Aorta (tissue), 5 donors: ENCODE measurements around the gene RBP2. TPM values are rescaled to one million over a fixed set of nuclear protein-coding genes. Genes with fewer than 3 reads are reported as not detected.

Experiments
- ATAC-seq: fragments of 200-7000 bp; cut with Tn5 transposase; one replicate; pipeline ENCODE4 v1.9.1; 2022; ENCODE audit warnings: moderate library complexity; ENCODE audit not compliant: low FRiP score
- DNase-seq, 2 donors: peaks; one replicate each; pipeline ENCODE4 v3.0.0-alpha.2; 2020
- H3K27ac ChIP-seq, 2 donors: one replicate each; pipeline ENCODE4 v1.5.1; 2013; ENCODE audit warnings: low read length in 2 of 2, mild to moderate bottlenecking in 2 of 2, moderate library complexity in 2 of 2, control low read depth in 1 of 2, inconsistent platforms in 1 of 2, low read depth in 1 of 2
- H3K27me3 ChIP-seq, 2 donors: one replicate each; pipeline ENCODE4 v1.6.1; 2013; ENCODE audit warnings: control low read depth in 1 of 2, low read length in 1 of 2, mild to moderate bottlenecking in 1 of 2, moderate library complexity in 1 of 2; ENCODE audit not compliant: insufficient read depth in 2 of 2, control insufficient read depth in 1 of 2
- H3K36me3 ChIP-seq, 2 donors: one replicate each; pipeline ENCODE4 v1.6.1; 2013; ENCODE audit warnings: control low read depth in 1 of 2, low read length in 1 of 2, mild to moderate bottlenecking in 1 of 2; ENCODE audit not compliant: insufficient read depth in 2 of 2, control insufficient read depth in 1 of 2
- H3K4me1 ChIP-seq, 2 donors: one replicate each; pipeline ENCODE4 v1.6.1; 2013; ENCODE audit warnings: low read length in 2 of 2, control low read depth in 1 of 2, mild to moderate bottlenecking in 1 of 2, moderate library complexity in 1 of 2; ENCODE audit not compliant: insufficient read depth in 2 of 2, control insufficient read depth in 1 of 2
- H3K4me3 ChIP-seq, 2 donors: one replicate each; pipeline ENCODE4 v1.5.1; 2013; ENCODE audit warnings: low read length in 2 of 2, control low read depth in 1 of 2, mild to moderate bottlenecking in 1 of 2
- H3K9me3 ChIP-seq: one replicate; pipeline ENCODE4 v1.6.1; 2013; ENCODE audit warnings: mild to moderate bottlenecking, low read length; ENCODE audit not compliant: control insufficient read depth
- WGBS, 2 donors: extraction: QIAGEN DNeasy Blood & Tissue Kit; methylation state at CpG; one replicate each; pipeline ENCODE4 v1.1.7; 2013; 5-methylcytosine and 5-hydroxymethylcytosine counted together
- intact Hi-C, 2 donors: fragments of 100-400 bp; cut with DNase I; formaldehyde crosslinking; loops; one replicate each; pipeline versions ENCODE4 v1.14.2 to v1.15.0; 2022
- polyA plus RNA-seq, 2 donors: library from polyadenylated mRNA; stranded (reverse); fragments of 200-250 nt; gene quantifications; one replicate each; pipeline ENCODE4 v1.2.3, GENCODE V29; 2013
- total RNA-seq, 2 donors: library from RNA; stranded (reverse); fragmentation: NEBNext Ultra II Directional; extraction: Animal tissue kit (Norgen Biotek cat#: 25700); gene quantifications; one replicate each; pipeline ENCODE4 v1.2.1, GENCODE V29; 2021
- donor health status: healthy with polysubstance abuse.
- donor health status: Bipolar disorder and iron deficiency.
- donor health status: DM: no; HTN: no; CAD: no.
- donor health status: DM: no; HTN: no; CAD: no.
- donor health status: DM: yes; HTN: yes; CAD: no.

Gene RBP2
- total and polyA plus RNA-seq, 4 donors = 0.18 to 1,154 TPM; not detected in 2

GRCh38 chr3:139518926-139519842, 42.9 kb upstream of the RBP2 start:
- intact Hi-C loops = loop anchor here in 1 of 2 donors (5.0 kb wide), 1 partner anchor 43 kb away; no protein-coding TSS in a partner anchor
- Histone ChIP-seq H3K27ac (no peak overlapping the region), H3K4me3 (no peak overlapping the region), H3K9me3 (no peaks in the 10 kb centered on the region), H3K36me3 (no peaks in the 10 kb centered on the region), H3K4me1 (no peaks in the 10 kb centered on the region), H3K27me3 (no peaks in the 10 kb centered on the region)
- no peak for ATAC-seq
- 97% methylated on average over 9 of the region's 9 CpGs for WGBS, 2 donors
- DNase-seq = no peak

GRCh38 chr3:139518306-139518705, 42.0 kb upstream of the RBP2 start:
- Histone ChIP-seq H3K4me1 (no peaks in the 10 kb centered on the region), H3K4me3 (no peak overlapping the region), H3K27ac (no peak overlapping the region), H3K36me3 (no peaks in the 10 kb centered on the region), H3K27me3 (no peaks in the 10 kb centered on the region), H3K9me3 (no peaks in the 10 kb centered on the region)
- WGBS, 2 donors = 80 to 83% methylated on average over 6 of the region's 6 CpGs
- intact Hi-C loops = loop anchor here in 1 of 2 donors (5.0 kb wide), 1 partner anchor 44 kb away; no protein-coding TSS in a partner anchor
- ATAC-seq (no peak), DNase-seq (no peak)

GRCh38 chr3:139517321-139518065, 41.2 kb upstream of the RBP2 start:
- H3K27me3 ChIP-seq = no peaks in the 10 kb centered on the region
- 57 to 58% methylated on average over 5 of the region's 5 CpGs for WGBS, 2 donors
- no peak overlapping the region for H3K4me3 ChIP-seq
- DNase-seq = no peak
- no peak overlapping the region for H3K27ac ChIP-seq
- H3K36me3 ChIP-seq = no peaks in the 10 kb centered on the region
- H3K9me3 ChIP-seq = no peaks in the 10 kb centered on the region
- no peak for ATAC-seq
- no peaks in the 10 kb centered on the region for H3K4me1 ChIP-seq
- intact Hi-C loops = loop anchor here in 1 of 2 donors (5.0 kb wide), 1 partner anchor 45 kb away; no protein-coding TSS in a partner anchor

GRCh38 chr3:139514741-139515140, 38.4 kb upstream of the RBP2 start:
- ATAC-seq (no peak), DNase-seq (no peak)
- Histone ChIP-seq H3K36me3 (no peaks in the 10 kb centered on the region), H3K4me1 (no peaks in the 10 kb centered on the region), H3K27ac (no peak overlapping the region), H3K9me3 (no peaks in the 10 kb centered on the region), H3K4me3 (no peak overlapping the region), H3K27me3 (no peaks in the 10 kb centered on the region)
- intact Hi-C loops = loop anchor here in 1 of 2 donors (5.0 kb wide), 1 partner anchor 48 kb away; no protein-coding TSS in a partner anchor
- WGBS, 2 donors = 89 to 95% methylated on average over 4 of the region's 4 CpGs

DNA sequence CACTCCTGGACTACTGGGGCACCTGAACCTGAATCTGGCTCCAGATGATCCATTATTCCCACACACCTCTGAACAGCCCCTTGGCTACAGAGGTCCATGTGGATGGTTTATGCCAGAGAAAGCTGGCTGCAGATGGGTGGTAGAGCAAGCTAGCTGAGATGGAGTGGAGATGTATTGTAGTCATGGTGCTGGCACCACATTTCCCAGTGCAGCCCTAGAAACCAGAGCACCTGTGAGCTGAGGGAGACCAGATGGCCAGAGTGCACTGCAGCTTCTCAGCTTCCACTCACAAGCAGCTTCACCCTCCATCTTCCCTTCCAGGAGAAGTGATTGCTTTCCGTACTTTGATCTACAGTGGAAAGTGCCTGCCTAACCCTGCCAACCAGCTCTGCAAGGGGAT, 33.3 kb upstream of the RBP2 start:
- Histone ChIP-seq H3K9me3 (no peaks in the 10 kb centered on the region), H3K27ac (no peak overlapping the region), H3K4me1 (no peaks in the 10 kb centered on the region), H3K36me3 (no peaks in the 10 kb centered on the region), H3K4me3 (no peak overlapping the region), H3K27me3 (no peaks in the 10 kb centered on the region)
- intact Hi-C loops = no loop called here
- 49 to 92% methylated on average over 1 of the region's 1 CpG for WGBS, 2 donors
- DNase-seq (no peak), ATAC-seq (no peak)

GRCh38 chr3:139506766-139507165, 30.4 kb upstream of the RBP2 start:
- no peak overlapping the region for H3K27ac ChIP-seq
- no peak overlapping the region for H3K4me3 ChIP-seq

GRCh38 chr3:139505829-139506386, 29.6 kb upstream of the RBP2 start:
- intact Hi-C loops = no loop called here
- DNase-seq (no peak), ATAC-seq (no peak)
- Histone ChIP-seq H3K4me1 (no peaks in the 10 kb centered on the region), H3K27ac (no peak overlapping the region), H3K36me3 (no peaks in the 10 kb centered on the region), H3K9me3 (no peaks in the 10 kb centered on the region), H3K27me3 (no peaks in the 10 kb centered on the region), H3K4me3 (no peak overlapping the region)
- 87 to 93% methylated on average over 2 of the region's 2 CpGs for WGBS, 2 donors

More at GRCh38 chr3:139506766-139507165, 30.4 kb upstream of the RBP2 start:
- intact Hi-C loops = no loop called here
- H3K27me3 ChIP-seq = no peaks in the 10 kb centered on the region
- DNase-seq (no peak), ATAC-seq (no peak)
- no peaks in the 10 kb centered on the region for H3K36me3 ChIP-seq
- 28 to 53% methylated on average over 2 of the region's 2 CpGs for WGBS, 2 donors
- no peaks in the 10 kb centered on the region for H3K4me1 ChIP-seq
- no peaks in the 10 kb centered on the region for H3K9me3 ChIP-seq

DNA sequence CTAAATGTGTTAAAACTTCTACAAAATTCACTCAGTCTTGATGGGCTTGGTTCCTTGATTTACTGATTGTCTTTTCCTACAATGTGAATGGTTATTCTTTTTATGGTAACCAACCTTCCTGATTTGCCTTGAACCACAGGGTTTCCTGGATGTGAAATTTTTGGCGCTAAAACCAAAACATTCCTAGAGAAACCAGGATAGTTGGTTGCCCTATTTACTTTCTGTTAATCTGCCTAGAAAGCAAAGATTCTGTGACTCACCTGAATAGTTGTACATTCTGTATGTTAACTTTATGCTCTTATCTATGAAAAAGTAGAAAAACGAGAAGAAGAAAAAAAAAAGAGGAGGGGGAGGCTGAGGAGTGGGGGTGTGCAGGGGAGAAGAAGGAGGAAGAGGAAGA, 23.2 kb upstream of the RBP2 start:
- Histone ChIP-seq H3K27me3 (no peaks in the 10 kb centered on the region), H3K4me1 (no peaks in the 10 kb centered on the region), H3K9me3 (peaks cover 3% of the 10 kb centered on the region), H3K27ac (no peak overlapping the region), H3K4me3 (no peak overlapping the region), H3K36me3 (no peaks in the 10 kb centered on the region)
- WGBS, 2 donors = 70 to 73% methylated on average over 2 of the region's 2 CpGs
- intact Hi-C loops = no loop called here
- ATAC-seq = no peak
- DNase-seq = no peak
